Loucy (cell line): ENCODE data around the gene MYLK3.

Experiments used
- H2AFZ ChIP-seq: fragments of 200-600 bp; sonication (generic); 2 replicates; pipeline ENCODE4 v1.6.0; 2016; ENCODE audit warnings: antibody characterized with exemption, mild to moderate bottlenecking, low read length, moderate library complexity
- H3F3A ChIP-seq: fragments of 200-600 bp; 2 replicates; pipeline ENCODE4 v1.6.0; 2016; ENCODE audit warnings: antibody characterized with exemption, low read depth, mild to moderate bottlenecking
- H3K27me3 ChIP-seq: fragments of 200-600 bp; sonication (generic); 2 replicates; pipeline ENCODE4 v1.6.1; 2014; ENCODE audit warnings: low read length, mild to moderate bottlenecking; ENCODE audit not compliant: insufficient read depth, poor library complexity, severe bottlenecking
- H3K36me3 ChIP-seq: fragments of 200-600 bp; sonication (generic); 2 replicates; pipeline ENCODE4 v1.6.1; 2016; ENCODE audit warnings: low read length; ENCODE audit not compliant: insufficient read depth
- H3K4me1 ChIP-seq: fragments of 200-600 bp; sonication (generic); 2 replicates; pipeline ENCODE4 v1.5.1; 2014; ENCODE audit warnings: low read length, mild to moderate bottlenecking; ENCODE audit not compliant: insufficient read depth, poor library complexity, severe bottlenecking
- H3K4me2 ChIP-seq: fragments of 200-600 bp; sonication (generic); 2 replicates; pipeline ENCODE4 v1.6.0; 2014; ENCODE audit warnings: antibody characterized with exemption, low read length, low read depth, mild to moderate bottlenecking; ENCODE audit not compliant: poor library complexity, severe bottlenecking
- H3K4me3 ChIP-seq: fragments of 200-600 bp; sonication (generic); 2 replicates; pipeline ENCODE4 v1.5.1; 2014; ENCODE audit warnings: low read length, mild to moderate bottlenecking, mixed read lengths; ENCODE audit not compliant: poor library complexity, severe bottlenecking
- H3K79me2 ChIP-seq: fragments of 200-600 bp; sonication (generic); 2 replicates; pipeline ENCODE4 v1.6.1; 2014; ENCODE audit warnings: low read length; ENCODE audit not compliant: insufficient read depth
- H3K9ac ChIP-seq: fragments of 200-600 bp; sonication (generic); 2 replicates; pipeline ENCODE4 v1.6.0; 2014; ENCODE audit warnings: mild to moderate bottlenecking, low read depth, low read length, moderate library complexity; ENCODE audit not compliant: poor library complexity, severe bottlenecking
- H3K9me2 ChIP-seq: fragments of 200-600 bp; sonication (generic); replicated peaks from 2 replicates; pipeline ENCODE4 v1.6.1; 2016; ENCODE audit warnings: low read depth, low read length, mixed read lengths
- H3K9me3 ChIP-seq: fragments of 200-600 bp; sonication (generic); 2 replicates; pipeline ENCODE4 v1.6.1; 2014; ENCODE audit warnings: mild to moderate bottlenecking, antibody characterized with exemption, low read length, low read depth; ENCODE audit not compliant: insufficient read depth
- H4K20me1 ChIP-seq: fragments of 200-600 bp; sonication (generic); 2 replicates; pipeline ENCODE4 v1.6.0; 2014; ENCODE audit warnings: antibody characterized with exemption, low read length, mild to moderate bottlenecking; ENCODE audit not compliant: insufficient read depth, poor library complexity, severe bottlenecking
- EZH2phosphoT487 ChIP-seq: fragments of 200-600 bp; IDR thresholded peaks from 2 replicates; pipeline ENCODE4 v1.6.1; 2018; ENCODE audit warnings: antibody characterized with exemption, mild to moderate bottlenecking, moderate library complexity, borderline replicate concordance
- TF ChIP-seq, protein P1 (sequence below): fragments of 200-600 bp; sonication (generic); conservative IDR thresholded peaks from 2 replicates; pipeline ENCODE4 v1.5.1; 2014; ENCODE audit warnings: mild to moderate bottlenecking, antibody characterized with exemption, low read length

MYLK3 gene

DNA sequence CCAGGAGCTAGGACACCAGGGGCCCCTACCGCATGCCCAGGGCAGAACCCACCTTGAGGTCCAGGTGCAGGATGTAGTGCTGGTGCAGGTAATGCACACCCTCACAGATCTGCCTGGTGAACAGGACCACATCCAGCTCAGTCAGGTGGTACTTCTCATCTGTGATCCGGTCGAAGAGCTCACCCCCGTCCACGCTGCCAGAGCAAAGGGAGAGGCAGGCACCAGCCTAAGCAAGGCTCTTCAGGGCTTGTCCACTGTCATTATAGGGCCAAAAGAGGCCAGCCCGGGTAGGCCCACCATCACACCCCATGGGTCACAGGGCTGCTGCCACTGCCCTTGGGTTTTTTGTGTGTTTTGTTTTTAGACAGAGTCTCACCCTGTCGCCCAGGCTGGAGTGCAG, 21.0 kb downstream of the MYLK3 start:
- H3F3A ChIP-seq: no peaks in the 10 kb centered on the region
- TF ChIP-seq, protein P1, sequence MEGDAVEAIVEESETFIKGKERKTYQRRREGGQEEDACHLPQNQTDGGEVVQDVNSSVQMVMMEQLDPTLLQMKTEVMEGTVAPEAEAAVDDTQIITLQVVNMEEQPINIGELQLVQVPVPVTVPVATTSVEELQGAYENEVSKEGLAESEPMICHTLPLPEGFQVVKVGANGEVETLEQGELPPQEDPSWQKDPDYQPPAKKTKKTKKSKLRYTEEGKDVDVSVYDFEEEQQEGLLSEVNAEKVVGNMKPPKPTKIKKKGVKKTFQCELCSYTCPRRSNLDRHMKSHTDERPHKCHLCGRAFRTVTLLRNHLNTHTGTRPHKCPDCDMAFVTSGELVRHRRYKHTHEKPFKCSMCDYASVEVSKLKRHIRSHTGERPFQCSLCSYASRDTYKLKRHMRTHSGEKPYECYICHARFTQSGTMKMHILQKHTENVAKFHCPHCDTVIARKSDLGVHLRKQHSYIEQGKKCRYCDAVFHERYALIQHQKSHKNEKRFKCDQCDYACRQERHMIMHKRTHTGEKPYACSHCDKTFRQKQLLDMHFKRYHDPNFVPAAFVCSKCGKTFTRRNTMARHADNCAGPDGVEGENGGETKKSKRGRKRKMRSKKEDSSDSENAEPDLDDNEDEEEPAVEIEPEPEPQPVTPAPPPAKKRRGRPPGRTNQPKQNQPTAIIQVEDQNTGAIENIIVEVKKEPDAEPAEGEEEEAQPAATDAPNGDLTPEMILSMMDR: no peak
- H3K4me2 ChIP-seq: no peak overlapping the region
- H3K79me2 ChIP-seq: no peaks in the 10 kb centered on the region
- 0 out of 2 replicates have a peak, but pooled peaks cover 5% of the 10 kb centered on the region for H3K9me3 ChIP-seq
- H3K4me1 ChIP-seq: no peaks in the 10 kb centered on the region
- H3K4me3 ChIP-seq: no peak overlapping the region
- no peak overlapping the region for H2AFZ ChIP-seq
- no peaks in the 10 kb centered on the region for H3K9me2 ChIP-seq
- H3K9ac ChIP-seq: no peak overlapping the region
- no peaks in the 10 kb centered on the region for H3K36me3 ChIP-seq
- H3K27me3 ChIP-seq: no peaks in the 10 kb centered on the region
- H4K20me1 ChIP-seq: no peaks in the 10 kb centered on the region

DNA sequence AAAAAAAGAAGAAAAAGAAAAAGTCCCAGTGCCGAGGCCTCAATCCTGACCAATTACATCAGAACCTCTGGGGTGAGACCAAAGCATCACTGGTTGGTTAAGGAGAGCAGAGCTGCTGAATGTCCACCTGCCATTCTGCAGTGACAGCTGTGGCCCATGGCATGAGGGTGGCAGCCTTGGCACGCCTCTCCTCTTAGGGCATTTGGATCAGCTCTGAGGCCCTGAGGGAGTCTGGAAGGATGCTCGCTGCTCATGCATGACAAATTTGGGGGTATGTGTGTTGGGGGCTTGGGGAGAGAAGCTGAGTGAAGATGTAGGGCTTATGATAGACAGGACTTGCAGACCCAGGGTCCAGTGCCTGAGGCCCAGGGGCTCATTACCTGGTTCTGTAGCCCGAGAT, 26.3 kb downstream of the MYLK3 start:
- H3K9me3 ChIP-seq: no peaks in the 10 kb centered on the region
- TF ChIP-seq, protein P1: no peak
- no peak for TF ChIP-seq EZH2phosphoT487
- H4K20me1 ChIP-seq: no peaks in the 10 kb centered on the region
- no peak overlapping the region for H2AFZ ChIP-seq
- no peaks in the 10 kb centered on the region for H3K4me1 ChIP-seq
- H3K79me2 ChIP-seq: no peaks in the 10 kb centered on the region
- no peaks in the 10 kb centered on the region for H3F3A ChIP-seq
- no peaks in the 10 kb centered on the region for H3K36me3 ChIP-seq
- no peaks in the 10 kb centered on the region for H3K9me2 ChIP-seq
- no peak overlapping the region for H3K9ac ChIP-seq
- no peak overlapping the region for H3K4me3 ChIP-seq
- H3K4me2 ChIP-seq: no peak overlapping the region
- H3K27me3 ChIP-seq: no peaks in the 10 kb centered on the region

DNA sequence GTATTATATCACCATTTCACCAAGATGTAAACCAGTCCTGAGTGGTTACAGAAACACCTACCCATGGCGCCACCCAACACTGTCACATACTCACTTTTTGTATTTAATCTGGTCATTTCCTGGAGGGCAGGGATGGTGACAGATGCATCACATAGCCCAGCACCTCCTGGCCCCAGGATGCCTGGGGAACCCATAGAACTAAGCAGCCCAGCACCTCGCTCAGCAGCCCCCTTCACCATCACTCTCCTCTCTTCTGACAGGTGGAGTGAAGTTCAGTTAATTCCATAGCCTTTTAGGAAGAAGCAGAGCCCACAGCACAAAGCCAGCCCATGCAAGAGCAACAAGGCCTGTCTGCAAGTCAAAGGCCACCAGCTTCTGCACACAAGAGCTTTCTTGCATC, 27.5 kb downstream of the MYLK3 start:
- no peak for TF ChIP-seq EZH2phosphoT487
- TF ChIP-seq, protein P1: no peak
- H2AFZ ChIP-seq: no peak overlapping the region
- no peaks in the 10 kb centered on the region for H3K9me3 ChIP-seq
- H3K9ac ChIP-seq: no peak overlapping the region
- H3K36me3 ChIP-seq: no peaks in the 10 kb centered on the region
- no peaks in the 10 kb centered on the region for H3K79me2 ChIP-seq
- H4K20me1 ChIP-seq: no peaks in the 10 kb centered on the region
- H3K27me3 ChIP-seq: no peaks in the 10 kb centered on the region
- H3K4me3 ChIP-seq: no peak overlapping the region
- no peaks in the 10 kb centered on the region for H3K9me2 ChIP-seq
- H3K4me1 ChIP-seq: no peaks in the 10 kb centered on the region
- H3F3A ChIP-seq: no peaks in the 10 kb centered on the region
- H3K4me2 ChIP-seq: no peak overlapping the region
